HG02623 (cell line): Measurements from ENCODE around the gene NDUFB1.

Experiments used
- ATAC-seq: cut with Tn5 transposase; IDR thresholded peaks from one replicate; pipeline ENCODE4 v1.9.1; 2021; ENCODE audit warnings: moderate library complexity; ENCODE audit not compliant: unreplicated experiment

Gene NDUFB1

DNA sequence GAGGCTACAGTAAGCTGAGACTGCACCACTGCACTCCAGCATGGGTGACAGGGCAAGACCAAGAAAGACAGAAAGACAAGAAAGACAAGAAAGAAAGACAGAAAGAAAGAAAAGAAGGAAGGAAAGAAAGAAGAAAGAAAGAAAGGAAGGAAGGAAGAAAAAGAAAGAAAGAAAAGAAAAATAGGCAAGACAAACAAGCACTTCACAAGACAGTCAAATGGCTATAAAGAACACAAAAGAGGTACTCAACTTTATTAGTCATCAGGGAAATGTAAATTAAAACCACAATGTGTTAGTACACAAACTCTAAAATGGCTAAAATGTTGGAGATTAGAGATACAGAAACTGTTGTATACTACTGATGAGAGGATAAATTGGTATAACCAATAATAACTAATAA is 21.7 kb downstream of the NDUFB1 start:
- no peak for ATAC-seq

DNA sequence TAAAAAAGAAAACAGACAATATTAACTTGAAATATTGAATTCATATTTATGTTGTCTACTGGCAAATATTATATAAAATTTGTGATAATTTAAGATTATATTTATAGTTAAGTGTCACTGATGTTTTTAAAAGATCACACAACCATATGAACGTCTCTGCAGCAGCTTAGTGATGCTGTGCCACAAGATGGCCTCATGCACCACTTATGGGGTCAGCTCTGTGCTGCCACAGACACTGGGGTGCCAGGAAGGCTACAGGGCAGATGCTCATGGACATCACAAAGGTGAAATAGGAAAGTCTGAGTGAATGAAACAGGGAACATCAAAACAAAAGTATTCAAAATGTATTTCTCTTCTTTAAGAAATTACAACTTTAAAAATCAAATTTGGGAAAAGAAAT is 28.2 kb downstream of the NDUFB1 start:
- ATAC-seq, result no peak

DNA sequence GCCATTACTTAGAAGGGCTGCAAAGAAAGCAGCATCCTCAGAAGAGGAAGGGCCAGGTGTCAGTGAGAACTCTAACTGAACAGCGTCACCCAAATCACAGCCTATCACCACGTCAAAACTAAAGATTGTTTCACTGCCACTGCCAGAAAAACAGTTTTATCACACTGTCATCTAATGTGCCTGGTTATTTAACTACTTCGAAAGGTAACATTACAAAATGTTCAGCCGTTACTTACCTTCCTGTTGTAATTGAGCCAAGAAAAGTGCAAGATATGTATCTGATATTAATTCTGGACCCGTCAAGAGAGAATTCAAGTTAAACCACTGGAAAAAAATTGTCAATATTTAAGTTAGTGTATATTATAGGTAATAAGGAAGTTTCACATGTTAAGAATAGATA is 33.0 kb downstream of the NDUFB1 start:
- no peak for ATAC-seq

DNA sequence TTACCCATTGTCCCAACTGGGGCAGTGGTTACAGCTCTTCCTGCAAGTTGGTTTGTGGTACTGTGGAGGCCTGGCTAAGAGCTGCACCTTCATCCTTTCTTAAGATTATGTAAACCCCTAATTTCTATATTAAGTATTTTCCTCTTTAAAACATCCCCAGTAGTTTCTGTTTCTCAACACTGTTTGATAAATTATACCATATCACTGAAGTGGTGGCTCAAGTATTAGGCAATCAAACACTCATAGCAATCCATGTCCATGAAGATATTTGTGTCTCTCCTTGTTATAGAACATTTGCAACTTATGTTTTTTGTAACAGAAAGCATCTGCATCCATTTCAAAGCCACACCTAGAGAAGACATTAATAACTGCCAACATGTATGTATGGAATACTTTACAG is 47.0 kb downstream of the NDUFB1 start:
- ATAC-seq, result no peak
